ENCODE data around the gene ERGIC3.

DNA sequence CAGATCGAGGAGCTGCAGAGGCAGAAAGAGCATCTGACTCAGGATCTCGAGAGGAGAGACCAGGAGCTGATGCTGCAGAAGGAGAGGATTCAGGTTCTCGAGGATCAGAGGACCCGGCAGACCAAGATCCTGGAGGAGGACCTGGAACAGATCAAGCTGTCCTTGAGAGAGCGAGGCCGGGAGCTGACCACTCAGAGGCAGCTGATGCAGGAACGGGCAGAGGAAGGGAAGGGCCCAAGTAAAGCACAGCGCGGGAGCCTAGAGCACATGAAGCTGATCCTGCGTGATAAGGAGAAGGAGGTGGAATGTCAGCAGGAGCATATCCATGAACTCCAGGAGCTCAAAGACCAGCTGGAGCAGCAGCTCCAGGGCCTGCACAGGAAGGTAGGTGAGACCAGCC is 38.6 kb upstream of the ERGIC3 start:
- TF ChIP-seq CTCF (IDR thresholded peaks at IDR 0.05) (no peak), POLR2A (IDR thresholded peaks at IDR 0.05) (no peak), EP300 (IDR thresholded peaks at IDR 0.05) (no peak)
